DLD1 (cell line): ENCODE results near the gene NOCT.
"Not testable (repeated sequence)": the region's sequence is repeated elsewhere in the genome, so short reads cannot be mapped to it uniquely, and the experiment has no call there.

ENCODE experiments used
- in situ Hi-C: cut with HindIII; loops from 2 replicates; pipeline ENCODE4 v1.10.0; 2017; ENCODE audit warnings: low sequenced_read_pairs

NOCT gene, protein sequence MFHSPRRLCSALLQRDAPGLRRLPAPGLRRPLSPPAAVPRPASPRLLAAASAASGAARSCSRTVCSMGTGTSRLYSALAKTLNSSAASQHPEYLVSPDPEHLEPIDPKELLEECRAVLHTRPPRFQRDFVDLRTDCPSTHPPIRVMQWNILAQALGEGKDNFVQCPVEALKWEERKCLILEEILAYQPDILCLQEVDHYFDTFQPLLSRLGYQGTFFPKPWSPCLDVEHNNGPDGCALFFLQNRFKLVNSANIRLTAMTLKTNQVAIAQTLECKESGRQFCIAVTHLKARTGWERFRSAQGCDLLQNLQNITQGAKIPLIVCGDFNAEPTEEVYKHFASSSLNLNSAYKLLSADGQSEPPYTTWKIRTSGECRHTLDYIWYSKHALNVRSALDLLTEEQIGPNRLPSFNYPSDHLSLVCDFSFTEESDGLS

DNA sequence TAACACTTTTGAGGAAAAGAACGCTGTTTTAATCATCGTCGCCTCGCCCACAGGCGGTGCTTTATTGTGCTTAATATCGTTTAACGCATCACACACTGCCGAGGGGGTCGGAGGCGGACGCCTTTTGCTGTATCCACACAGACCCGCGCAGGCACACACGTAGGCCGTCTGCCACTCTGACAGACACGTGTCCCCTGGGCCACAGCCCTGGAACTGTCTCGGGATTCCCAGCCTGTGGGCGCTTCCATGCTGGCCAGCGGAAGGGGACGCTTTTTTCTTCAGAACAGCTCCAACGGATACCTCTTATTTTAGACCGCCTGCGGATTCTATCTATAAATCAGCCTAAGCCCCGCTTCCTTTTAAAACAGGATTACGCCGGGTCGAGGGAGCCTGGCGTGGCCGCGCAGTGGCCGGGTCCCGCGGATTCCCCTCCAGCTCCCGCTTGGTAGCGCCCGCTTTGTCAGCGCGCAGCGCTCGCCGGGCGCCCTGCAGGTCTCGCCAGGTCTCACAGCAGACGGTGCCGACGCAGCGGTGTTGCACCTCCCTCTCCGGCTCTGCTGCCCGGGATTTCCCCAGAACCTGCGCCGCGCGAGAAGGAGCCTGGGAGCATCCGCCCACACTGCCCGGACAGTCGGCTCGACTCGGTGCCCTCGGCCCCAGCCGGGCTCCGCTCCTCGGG, at the start of gene NOCT:
Gene NOCT, plus strand, starts transcription at position 513 of the 679 bp plus-strand sequence. CDS start 201 bp downstream, outside the sequence.
- in situ Hi-C loops, result no loop called here

DNA sequence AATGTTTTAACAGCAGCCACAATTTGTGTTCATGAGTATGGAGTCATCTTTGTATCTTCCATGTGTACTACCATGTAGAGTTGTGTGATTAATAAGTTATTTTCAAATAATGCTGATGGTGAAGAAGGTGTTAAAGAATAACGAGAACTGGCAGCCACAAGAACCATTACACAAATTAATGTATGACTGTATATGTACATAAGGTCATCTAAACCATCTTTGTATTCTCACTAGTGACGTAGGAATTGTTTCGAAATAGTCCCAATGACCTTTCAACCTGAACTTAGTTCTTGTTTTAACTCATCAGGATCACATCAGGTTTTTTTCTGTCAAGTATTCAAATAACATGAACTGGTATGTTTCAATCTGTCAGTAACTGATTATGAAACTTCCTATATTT, 48.3 kb upstream of the NOCT start:
- in situ Hi-C loops, result no loop called here

DNA sequence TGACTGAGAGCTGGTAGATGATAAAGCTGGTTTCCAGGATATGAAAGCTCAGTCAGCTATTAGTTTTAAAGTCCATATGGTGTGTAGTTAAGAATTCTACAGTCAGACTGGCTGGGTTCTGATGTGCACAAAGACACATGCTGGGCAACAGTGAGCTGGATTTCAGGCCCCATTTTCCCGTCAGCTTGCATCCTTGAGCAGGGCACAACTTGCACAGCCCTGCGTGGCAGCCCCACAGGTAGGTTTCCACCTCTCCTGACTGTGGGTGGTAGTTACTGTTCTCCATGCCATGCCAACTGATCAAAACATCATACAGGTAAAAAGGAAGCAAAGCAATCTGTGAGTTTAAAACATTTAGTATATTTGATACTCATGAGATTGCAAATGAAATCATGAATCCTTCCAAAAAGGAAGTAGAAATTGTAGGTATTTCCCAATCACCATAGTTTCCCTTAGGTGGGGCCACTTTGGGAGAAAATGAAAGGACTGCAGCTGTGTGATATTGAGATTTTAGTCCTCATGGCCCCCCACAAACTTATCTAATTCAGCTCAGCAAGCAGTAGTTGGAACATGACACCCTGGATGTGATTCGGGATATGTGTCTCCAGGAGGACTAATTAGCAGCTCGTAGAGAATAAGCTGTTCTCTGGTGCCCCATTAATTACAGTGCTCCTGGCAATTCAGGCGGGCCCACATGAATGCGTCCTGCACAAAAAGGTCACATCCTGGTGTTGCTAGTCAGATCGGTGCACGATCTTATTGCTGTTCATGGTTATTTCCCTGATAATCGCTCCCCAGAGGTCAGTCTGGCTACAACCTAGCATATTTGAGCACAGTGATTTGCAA, 42.4 kb upstream of the NOCT start:
- in situ Hi-C loops, result no loop called here

DNA sequence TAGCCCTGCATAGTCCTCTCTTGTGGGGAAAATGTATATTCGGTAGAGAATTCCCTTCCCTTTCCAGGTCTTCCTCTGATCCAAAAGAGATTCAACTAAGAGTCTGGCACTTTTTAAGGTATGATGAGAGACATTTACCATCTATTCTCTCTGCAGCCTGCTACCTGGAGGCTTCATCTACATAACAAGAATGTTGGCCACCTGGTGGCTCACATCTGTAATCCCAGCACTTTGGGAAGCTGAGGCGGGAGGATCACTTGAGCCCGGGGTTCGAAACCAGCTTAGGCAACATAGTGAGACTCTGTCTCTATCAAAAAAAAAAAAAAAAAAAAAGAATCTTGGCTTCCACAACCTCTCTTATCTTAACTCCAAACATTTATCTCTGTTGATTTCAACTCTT, 40.4 kb upstream of the NOCT start:
- in situ Hi-C loops, result no loop called here

DNA sequence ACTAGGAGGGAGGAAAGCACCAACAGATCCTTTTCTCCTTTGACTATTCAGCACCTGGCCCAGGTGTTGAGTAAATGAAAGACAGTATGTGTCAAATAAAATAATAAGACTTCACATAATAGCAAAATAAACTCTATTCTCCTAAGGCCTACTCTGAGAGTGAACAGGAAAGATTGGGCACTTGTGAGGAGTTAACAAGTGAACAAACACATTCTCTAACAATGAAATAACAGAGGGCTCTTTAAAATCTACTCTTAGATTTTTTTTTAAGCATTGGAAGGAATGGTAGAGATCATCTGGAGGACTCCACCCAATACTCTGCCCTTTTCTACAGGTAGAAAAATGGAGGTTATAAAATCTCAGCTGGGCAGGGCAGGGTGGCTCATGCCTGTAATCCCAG, 39.1 kb upstream of the NOCT start:
- in situ Hi-C loops, result no loop called here

DNA sequence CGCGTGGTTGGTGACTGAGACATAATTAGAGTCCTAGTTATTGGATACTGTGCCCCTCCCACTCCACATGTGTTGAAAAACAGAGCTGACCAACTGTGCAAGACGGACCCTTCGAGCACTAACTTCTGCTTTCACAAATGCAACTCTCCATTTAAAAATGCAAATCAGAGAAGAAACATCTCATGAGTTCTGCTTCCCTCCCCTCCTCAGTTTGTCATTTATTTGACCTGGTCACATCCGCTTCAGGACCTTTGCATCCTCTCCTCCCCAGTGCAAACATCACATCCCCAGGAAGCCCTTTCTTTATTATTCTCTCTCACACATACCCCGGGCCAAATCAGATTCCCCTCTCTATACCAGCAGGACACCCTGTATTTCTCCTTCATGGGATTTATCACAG, 38.1 kb upstream of the NOCT start:
- in situ Hi-C loops, result no loop called here

DNA sequence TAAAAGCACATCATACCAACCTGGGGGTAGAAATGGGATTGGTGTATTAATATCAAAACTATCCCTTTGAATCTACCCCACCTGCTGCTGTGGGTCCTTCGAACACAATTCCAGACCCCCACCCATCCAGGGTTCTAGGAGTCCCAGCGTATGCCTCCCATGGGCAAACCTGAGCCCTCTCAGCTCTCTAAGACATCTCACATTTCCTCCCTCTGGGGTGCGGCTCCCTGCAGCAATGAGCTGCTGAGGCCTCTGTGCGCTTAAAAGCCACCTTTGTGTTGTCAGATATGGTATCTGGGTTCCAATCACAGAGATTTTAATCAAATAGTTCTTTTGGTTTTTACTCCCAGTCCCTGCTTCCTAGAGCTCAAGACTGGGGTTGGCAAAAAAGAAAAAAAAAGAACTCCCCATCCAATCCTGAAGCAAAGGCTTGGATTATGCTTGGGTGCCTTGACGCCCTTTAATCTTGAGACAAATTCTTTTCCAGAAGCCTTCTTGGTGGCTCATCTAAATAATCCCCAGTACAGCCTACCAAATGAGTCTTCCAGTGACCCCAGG, 37.5 kb upstream of the NOCT start:
- in situ Hi-C loops, result no loop called here

DNA sequence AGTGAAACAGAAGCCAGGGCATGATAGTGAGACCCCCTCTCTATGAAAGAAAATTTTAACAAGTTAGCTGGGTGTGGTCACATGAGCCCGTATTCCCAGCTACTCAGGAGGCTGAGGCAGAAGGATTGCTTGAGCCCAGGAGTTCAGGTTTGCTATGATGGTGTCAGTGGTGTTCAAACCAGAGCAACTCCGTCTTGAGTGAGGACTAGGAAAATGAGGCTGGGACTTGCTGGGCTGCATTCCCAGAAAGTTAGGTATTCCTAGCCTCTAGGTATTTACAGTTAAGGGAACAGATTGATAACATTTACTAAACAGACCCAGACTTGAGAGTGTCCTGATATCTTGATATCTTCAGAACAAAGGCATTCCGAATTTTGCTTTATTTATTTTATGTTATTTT, 37.0 kb upstream of the NOCT start:
- in situ Hi-C loops, result no loop called here

DNA sequence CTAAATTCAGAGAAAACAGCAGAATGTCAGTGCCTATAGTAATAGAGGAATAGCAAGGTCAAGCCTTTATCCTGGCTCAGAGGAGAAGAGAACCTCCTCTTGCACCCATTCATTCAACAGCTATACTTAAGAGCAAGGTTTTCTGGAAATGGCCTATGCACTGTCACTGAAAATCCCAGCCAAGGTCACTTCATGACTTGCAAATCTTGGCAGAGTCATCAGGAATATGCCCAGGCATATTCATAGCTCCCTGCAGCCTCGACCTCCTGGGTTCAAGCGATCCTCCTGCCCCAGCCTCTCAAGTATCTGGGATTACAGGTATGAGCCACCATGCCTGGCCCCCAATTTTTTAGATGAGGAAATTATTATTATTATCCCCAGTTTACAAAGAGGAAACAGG, 35.8 kb upstream of the NOCT start:
- in situ Hi-C loops, result no loop called here

DNA sequence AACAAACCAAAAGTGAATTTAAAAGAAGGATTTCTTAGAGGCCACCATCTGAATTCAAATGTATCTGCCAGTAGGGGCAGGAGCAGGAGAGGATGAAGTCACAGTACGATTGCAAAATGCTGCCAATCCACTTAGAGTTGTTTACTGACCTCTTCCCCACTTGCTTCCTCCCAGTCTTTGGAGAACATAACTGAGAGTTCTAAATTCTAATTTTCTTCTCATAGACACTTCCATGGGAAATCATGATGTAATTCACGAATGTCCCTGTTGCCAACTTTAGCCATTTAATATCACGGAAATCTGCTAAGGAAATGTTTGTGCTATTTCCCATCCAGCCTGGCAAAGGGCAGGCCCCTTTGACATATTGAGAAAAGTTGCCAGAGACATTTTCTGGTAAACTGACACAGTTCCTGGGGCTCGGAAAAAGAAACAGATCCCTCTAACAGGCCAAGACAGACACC, 33.6 kb upstream of the NOCT start:
- in situ Hi-C loops, result no loop called here

DNA sequence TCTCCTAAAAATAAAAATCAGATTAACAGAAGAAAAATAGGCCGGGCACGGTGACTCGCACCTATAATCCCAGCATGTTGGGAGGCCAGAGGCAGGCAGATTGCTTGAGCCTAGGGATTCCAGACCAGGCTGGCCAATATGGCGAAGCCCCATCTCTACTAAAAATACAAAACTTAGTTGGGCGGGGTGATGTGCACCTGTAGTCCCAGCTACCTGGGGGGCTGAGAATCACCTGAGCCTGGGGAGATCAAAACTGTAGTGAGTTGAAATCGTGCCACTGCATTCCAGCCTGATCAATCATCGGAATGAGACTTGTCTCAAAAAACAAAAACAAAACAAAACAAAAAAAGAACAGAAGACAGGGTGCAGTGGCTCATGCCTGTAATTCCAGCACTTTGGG, 32.8 kb upstream of the NOCT start:
- in situ Hi-C loops, result no loop called here

DNA sequence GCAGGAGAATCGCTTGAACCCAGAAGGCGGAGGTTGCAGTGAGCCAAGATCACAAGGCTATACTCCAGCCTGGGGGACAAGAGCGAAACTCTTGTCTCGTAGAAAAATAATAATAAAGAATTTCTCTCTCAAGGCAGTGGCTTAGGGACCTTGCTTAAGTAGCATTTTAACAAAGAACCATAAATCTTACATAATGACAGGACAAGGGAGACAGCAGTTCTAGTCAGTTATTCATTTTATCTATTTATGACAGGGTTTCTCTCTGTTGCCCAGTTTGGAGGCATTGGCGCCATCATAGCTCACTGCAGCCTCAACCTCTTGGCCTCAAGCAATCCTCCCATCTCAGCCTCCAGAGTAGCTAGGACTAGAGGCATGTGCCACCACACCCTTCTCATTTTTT, 31.9 kb upstream of the NOCT start:
- in situ Hi-C loops, result no loop called here

DNA sequence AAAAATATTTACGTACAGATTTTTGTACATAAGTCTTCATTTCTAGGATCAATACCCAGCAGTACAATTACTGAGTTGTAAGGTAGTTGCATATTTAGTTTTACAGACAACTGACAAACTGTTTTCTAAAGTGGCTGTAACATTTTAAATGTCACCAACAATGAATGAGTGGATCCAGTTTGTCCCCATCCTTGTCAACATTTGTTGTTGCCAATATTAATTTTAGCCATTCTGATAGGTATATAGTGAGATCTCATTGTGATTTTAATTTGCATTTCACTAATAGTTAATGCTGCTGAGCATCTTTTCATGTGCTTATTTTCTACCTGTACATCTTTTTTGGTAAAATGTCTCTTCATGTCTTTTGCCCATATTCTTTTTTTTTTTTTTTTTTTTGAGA, 30.9 kb upstream of the NOCT start:
- in situ Hi-C loops, result no loop called here

DNA sequence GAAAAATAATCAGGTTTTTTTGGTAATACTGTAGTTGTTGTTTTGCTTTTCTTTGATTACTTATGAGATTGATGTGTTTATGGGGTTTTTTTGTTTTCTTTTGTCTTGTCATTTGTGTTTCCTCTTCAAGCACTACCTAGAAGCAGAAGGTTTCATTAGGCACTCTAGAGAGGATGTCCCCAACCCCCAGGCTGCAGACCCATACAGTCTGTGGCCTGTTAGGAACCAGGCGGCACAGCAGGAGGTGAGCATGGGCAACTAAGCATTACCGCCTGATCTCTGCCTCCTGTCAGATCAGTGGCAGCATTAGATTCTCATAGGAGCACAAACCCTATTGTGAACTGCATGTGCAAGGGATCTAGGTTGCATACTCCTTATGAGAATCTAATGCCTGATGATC, 22.9 kb upstream of the NOCT start:
- in situ Hi-C loops, result no loop called here

DNA sequence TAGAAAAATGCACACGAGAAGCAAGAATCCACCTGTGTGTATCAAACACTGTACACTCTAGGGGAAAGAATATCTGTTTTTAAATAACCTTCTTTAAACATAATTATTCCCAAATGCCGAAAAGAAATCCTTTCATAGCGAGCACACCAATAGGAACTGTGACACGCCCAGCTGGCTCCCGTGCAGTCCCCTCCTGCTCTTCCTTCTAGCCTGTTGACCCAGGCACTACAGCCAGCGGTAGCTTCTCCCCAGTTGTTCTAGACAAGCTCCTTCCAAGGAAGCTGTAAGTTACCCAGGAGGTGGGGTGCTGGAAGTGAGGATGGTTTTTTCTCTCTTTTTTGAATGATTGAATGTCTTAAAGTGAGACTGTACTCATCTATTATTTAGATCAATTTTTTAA, 19.5 kb upstream of the NOCT start:
- in situ Hi-C loops, result no loop called here

DNA sequence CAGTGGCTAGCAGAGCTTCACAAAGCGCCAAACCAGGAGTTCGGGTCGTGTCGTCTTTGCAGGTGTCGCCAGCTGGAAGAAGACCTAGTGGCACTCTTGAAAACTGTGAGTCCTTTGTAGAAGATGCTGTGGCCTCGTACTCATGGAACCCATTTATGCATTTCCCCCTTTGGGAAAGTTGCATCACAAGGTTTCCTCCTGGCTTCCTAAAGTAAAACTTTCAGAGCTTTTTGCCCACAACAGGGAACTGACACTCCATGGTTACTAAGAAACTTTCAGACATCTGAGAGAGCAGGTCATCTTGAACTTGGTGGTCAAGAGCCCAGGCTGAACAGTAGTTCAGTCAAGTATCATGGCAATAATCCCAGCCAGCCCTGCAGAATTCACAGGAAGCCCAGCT, 15.9 kb upstream of the NOCT start:
- in situ Hi-C loops, result no loop called here

DNA sequence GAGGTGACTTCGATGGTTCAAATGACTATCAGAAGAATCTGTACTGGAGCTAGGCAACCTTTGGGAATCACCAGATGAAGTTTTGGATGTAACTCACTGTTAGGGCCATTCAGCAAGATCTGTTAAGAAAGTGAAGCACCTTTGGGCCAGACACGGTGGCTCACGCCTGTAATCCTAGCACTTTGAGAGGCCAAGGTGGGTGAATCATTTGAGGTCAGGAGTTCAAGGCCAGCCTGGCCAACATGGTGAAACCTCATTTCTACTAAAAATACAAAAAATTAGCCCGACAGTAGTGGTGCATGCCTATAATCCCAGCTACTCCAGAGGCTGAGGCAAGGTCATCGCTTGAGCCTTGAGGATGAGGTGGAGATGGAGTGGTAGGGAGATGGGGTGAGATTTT, 15.4 kb upstream of the NOCT start:
- in situ Hi-C loops, result not testable (repeated sequence)

DNA sequence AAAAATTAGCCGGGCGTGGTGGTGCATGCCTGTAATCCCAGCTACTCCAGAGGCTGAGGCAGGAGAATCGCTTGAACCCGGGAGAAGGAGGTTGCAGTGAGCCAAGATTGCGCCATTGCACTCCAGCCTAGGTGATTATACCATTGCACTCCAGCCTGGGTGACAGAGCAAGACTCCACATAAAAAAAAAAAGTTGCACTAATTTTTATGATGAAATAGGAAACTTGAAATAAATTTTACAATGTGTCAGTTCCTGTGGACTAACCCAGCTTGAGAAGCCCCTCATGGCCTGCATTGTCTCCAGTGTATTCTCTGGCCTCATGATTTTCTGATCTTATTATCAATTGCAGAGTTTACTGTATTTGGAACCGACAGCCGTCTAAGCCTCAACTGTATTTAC, 14.2 kb upstream of the NOCT start:
- in situ Hi-C loops, result not testable (repeated sequence)

DNA sequence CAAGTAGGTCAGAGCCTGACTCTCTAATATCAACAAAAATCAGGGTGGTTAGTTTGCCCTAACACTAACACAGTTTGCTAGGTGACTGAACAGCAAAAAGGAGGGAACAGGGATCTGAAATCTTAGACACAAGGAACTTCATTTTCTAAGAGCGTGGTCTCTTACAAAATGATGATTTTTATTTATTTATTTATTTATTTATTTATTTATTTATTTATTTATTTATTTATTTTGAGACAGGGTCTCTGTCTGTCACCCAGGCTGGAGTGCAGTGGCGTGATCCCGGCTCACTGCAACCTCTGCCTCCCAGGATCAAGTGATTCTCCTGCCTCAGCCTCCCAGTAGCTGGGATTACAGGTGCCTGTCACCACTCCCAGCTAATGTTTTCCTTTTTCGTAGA, 11.9 kb upstream of the NOCT start:
- in situ Hi-C loops, result not testable (repeated sequence)

DNA sequence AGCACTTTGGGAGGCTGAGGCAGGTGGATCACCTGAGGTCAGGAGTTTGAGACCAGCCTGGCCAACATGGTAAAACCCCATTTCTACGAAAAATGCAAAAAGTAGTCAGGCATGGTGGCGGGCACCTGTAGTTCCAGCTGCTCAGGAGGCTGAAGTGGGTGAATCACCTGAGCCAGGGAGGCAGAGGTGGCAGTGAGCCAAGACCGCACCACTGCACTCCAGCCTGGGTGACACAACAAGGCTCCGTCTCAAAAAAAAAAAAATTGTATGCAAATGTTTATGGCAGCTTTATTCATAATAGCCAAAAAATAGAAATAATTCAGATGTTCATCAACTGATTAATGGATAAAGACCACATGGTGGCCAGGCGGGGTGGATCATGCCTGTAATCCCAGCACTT, 9.8 kb upstream of the NOCT start:
- in situ Hi-C loops, result no loop called here

DNA sequence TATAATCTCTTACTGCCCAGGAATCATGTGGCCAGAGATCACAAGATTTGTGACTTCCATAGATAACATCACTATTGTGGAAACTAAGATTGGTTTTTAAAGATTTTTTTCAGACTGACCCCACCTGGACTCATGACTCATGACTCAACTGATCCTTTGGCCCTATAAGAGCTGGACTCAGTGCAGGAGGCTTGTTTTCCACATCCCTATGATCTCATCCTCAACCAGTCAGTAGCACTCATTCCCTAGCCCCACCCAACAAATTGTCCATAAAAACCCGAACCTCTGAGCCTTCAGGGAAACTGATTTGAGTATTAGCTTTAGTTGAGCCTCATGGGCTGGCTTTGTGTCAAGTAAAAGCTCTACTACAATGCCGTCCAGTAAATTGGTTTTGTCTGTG, 7.9 kb upstream of the NOCT start:
- in situ Hi-C loops, result no loop called here
